ENCODE results near the gene TAOK1.

GRCh38 chr17:29561554-29562517, 171.7 kb downstream of the TAOK1 start:
- TF ChIP-seq EZH2phosphoT487 (IDR thresholded peaks at IDR 0.05; ENCODE audit: borderline replicate concordance, low read length) (no peak), CTCF (IDR thresholded peaks at IDR 0.05; ENCODE audit: low read depth, low read length, poor library complexity, severe bottlenecking) (no peak)
